HG02642 (cell line): ENCODE results near the gene IRS2.
"Not testable (repeated sequence)": the region's sequence is repeated elsewhere in the genome, so short reads cannot be mapped to it uniquely, and the experiment has no call there.

Experiments
- ATAC-seq: cut with Tn5 transposase; IDR thresholded peaks from one replicate; pipeline ENCODE4 v1.9.1; 2021; ENCODE audit warnings: mild to moderate bottlenecking; ENCODE audit not compliant: unreplicated experiment, poor library complexity

IRS2 gene

GRCh38 chr13:109737606-109738005 is 48.8 kb downstream of the IRS2 start:
- no peak for ATAC-seq

- no peak for ATAC-seq
Measured at GRCh38 chr13:109737046-109737573, 49.3 kb downstream of the IRS2 start.

- no peak for ATAC-seq
Measured at GRCh38 chr13:109735436-109735966, 50.9 kb downstream of the IRS2 start.

GRCh38 chr13:109734002-109734785 is 52.2 kb downstream of the IRS2 start:
- ATAC-seq, result no peak

- no peak for ATAC-seq
Measured at GRCh38 chr13:109733550-109733949, 52.8 kb downstream of the IRS2 start.

GRCh38 chr13:109732470-109733170 is 53.8 kb downstream of the IRS2 start:
- ATAC-seq, result not testable (repeated sequence)

GRCh38 chr13:109730812-109731335 is 55.5 kb downstream of the IRS2 start:
- ATAC-seq, result no peak

- ATAC-seq, result no peak
Measured at GRCh38 chr13:109728791-109729731, 57.3 kb downstream of the IRS2 start.

- no peak for ATAC-seq
Measured at GRCh38 chr13:109728061-109728460, 58.3 kb downstream of the IRS2 start.

- ATAC-seq, result no peak
Measured at GRCh38 chr13:109727251-109727650, 59.1 kb downstream of the IRS2 start.

- no peak for ATAC-seq
Measured at GRCh38 chr13:109725995-109726637, 60.3 kb downstream of the IRS2 start.

GRCh38 chr13:109725297-109725696 is 61.1 kb downstream of the IRS2 start:
- ATAC-seq, result no peak

GRCh38 chr13:109724603-109725002 is 61.8 kb downstream of the IRS2 start:
- ATAC-seq, result no peak

- no peak for ATAC-seq
Measured at GRCh38 chr13:109723046-109723445, 63.3 kb downstream of the IRS2 start.

- ATAC-seq, result no peak
Measured at GRCh38 chr13:109722068-109722467, 64.3 kb downstream of the IRS2 start.

- no peak for ATAC-seq
Measured at GRCh38 chr13:109720758-109721184, 65.6 kb downstream of the IRS2 start.

GRCh38 chr13:109719962-109720646 is 66.3 kb downstream of the IRS2 start:
- ATAC-seq, result no peak

- no peak for ATAC-seq
Measured at GRCh38 chr13:109718726-109719125, 67.7 kb downstream of the IRS2 start.

GRCh38 chr13:109717686-109718085 is 68.7 kb downstream of the IRS2 start:
- ATAC-seq, result no peak
